ENCODE measurements around the gene SBF2. TPM values are rescaled to one million over a fixed set of nuclear protein-coding genes. Genes with fewer than 3 reads are reported as not detected.
A peak's percentile ranks its signal among the peaks of the same experiment; 100 is the strongest.

SBF2 gene
- total and polyA plus RNA-seq, 9 of the 15 experiments (the other 6 are each of a cell fraction or from before 2014, with no cell fraction given), result 0.80 to 9.5 (median 5.0) TPM

GRCh38 chr11:9748361-9748970, 545.6 kb downstream of the SBF2 start (continued):
- TF ChIP-seq SMAD4 (CRISPR knock-in tag; conservative IDR thresholded peaks at IDR 0.05) (0 out of 2 replicates have a peak, but pooled peaks have one; percentile 28), ZBTB11 (CRISPR knock-in tag; IDR thresholded peaks at IDR 0.05) (no peak), ZMIZ1 (IDR thresholded peaks at IDR 0.05; ENCODE audit: low read depth in 2 of 2, low read length in 2 of 2) (no peak), ZNF764 (CRISPR knock-in tag; IDR thresholded peaks at IDR 0.05; ENCODE audit: low read depth) (no peak), ELK3 (CRISPR knock-in tag; IDR thresholded peaks at IDR 0.05) (no peak), E2F8 (IDR thresholded peaks at IDR 0.05; ENCODE audit: low read depth, partially characterized antibody) (no peak), SMC3 (conservative IDR thresholded peaks at IDR 0.05; ENCODE audit: insufficient read depth, low read depth, low read length) (peak; percentile 70), RFX5 (IDR thresholded peaks at IDR 0.05; ENCODE audit: low read depth, low read length) (no peak), THRA (IDR thresholded peaks at IDR 0.05) (no peak), ATF1 (CRISPR knock-in tag; IDR thresholded peaks at IDR 0.05) (no peak), ATF1 (tag; IDR thresholded peaks at IDR 0.05) (no peak), ZNF143 (CRISPR knock-in tag; IDR thresholded peaks at IDR 0.05) (no peak), KAT8 (IDR thresholded peaks at IDR 0.05; ENCODE audit: low read depth) (no peak)
